ENCODE data around the gene ATP6V0C. TPM values are rescaled to one million over a fixed set of nuclear protein-coding genes. Genes with fewer than 3 reads are reported as not detected.

Gene ATP6V0C
- 15.4 and 32.9 TPM in 2 replicates for polyA plus RNA-seq (2011; rRNA removed)
- polyA minus RNA-seq (2011; rRNA and poly(A)+ RNA removed), result 15.9 and 57.4 TPM in 2 replicates

- no peaks in the 10 kb centered on the region for H3K27me3 ChIP-seq (ENCODE audit: control insufficient read depth, insufficient read depth, low read length)
- H3K4me3 ChIP-seq (ENCODE audit: low read depth, low read length), result peak within 1 kb of the TSS; percentile 97
- ChIA-PET CTCF (interaction anchor here (0.6 to 1.4 kb wide), 2 partner anchors 70 to 173 kb away, joined by 3 read pairs; partner anchors contain the start of gene ABCA3), POLR2A (no interaction called here)
- no peak for DNase-seq (ENCODE audit: low read depth)
- no peaks in the 10 kb centered on the region; the same call in 1 of the 2 replicates for H3K36me3 ChIP-seq (ENCODE audit: control insufficient read depth, insufficient read depth, low read length)
- TF ChIP-seq CTCF (IDR thresholded peaks at IDR 0.05; ENCODE audit: insufficient read depth, low read depth, low read length), result no peak
Observed at GRCh38 chr16:2513405-2514332, at the start of gene ATP6V0C. Gene ATP6V0C (plus strand): TSS chr16:2513952. CDS start chr16:2514104, 152 bp downstream.

GRCh38 chr16:2464333-2464732 is 49.4 kb upstream of the ATP6V0C start:
- POLR2A ChIA-PET, result interaction anchor here (0.7 kb wide), 1 partner anchor 12 kb away, joined by 7 read pairs; no protein-coding TSS in a partner anchor
- CTCF ChIA-PET, result no interaction called here
- no peaks in the 10 kb centered on the region for H3K36me3 ChIP-seq (ENCODE audit: control insufficient read depth, insufficient read depth, low read length)

GRCh38 chr16:2465653-2466415 is 47.9 kb upstream of the ATP6V0C start:
- POLR2A ChIA-PET, result no interaction called here
- CTCF ChIA-PET, result no interaction called here
- H3K4me3 ChIP-seq (ENCODE audit: low read depth, low read length), result no peak overlapping the region
- no peak for DNase-seq (ENCODE audit: low read depth)
- TF ChIP-seq CTCF (IDR thresholded peaks at IDR 0.05; ENCODE audit: insufficient read depth, low read depth, low read length), result 0 out of 2 replicates have a peak, but pooled peaks have one; percentile 21
- H3K27me3 ChIP-seq (ENCODE audit: control insufficient read depth, insufficient read depth, low read length), result no peaks in the 10 kb centered on the region
- H3K36me3 ChIP-seq (ENCODE audit: control insufficient read depth, insufficient read depth, low read length), result no peaks in the 10 kb centered on the region; the same call in 1 of the 2 replicates

More at GRCh38 chr16:2464333-2464732, 49.4 kb upstream of the ATP6V0C start:
- no peak overlapping the region for H3K4me3 ChIP-seq (ENCODE audit: low read depth, low read length)
- no peak for TF ChIP-seq CTCF (IDR thresholded peaks at IDR 0.05; ENCODE audit: insufficient read depth, low read depth, low read length)
- DNase-seq (ENCODE audit: low read depth), result no peak
- no peaks in the 10 kb centered on the region for H3K27me3 ChIP-seq (ENCODE audit: control insufficient read depth, insufficient read depth, low read length)

- no peaks in the 10 kb centered on the region; the same call in 1 of the 2 replicates for H3K36me3 ChIP-seq (ENCODE audit: control insufficient read depth, insufficient read depth, low read length)
- CTCF ChIA-PET, result no interaction called here
- no peaks in the 10 kb centered on the region for H3K27me3 ChIP-seq (ENCODE audit: control insufficient read depth, insufficient read depth, low read length)
- POLR2A ChIA-PET, result no interaction called here
- no peak for TF ChIP-seq CTCF (IDR thresholded peaks at IDR 0.05; ENCODE audit: insufficient read depth, low read depth, low read length)
- no peak for DNase-seq (ENCODE audit: low read depth)
- H3K4me3 ChIP-seq (ENCODE audit: low read depth, low read length), result peak overlapping the region; percentile 50
Observed at GRCh38 chr16:2466667-2467527, 46.9 kb upstream of the ATP6V0C start.

Measured in BJ (cell line).